BJ (cell line): Measurements from ENCODE around the gene NANOS1. TPM values are rescaled to one million over a fixed set of nuclear protein-coding genes. Genes with fewer than 3 reads are reported as not detected.

ENCODE experiments used
- CTCF ChIA-PET: fragments of 350-600 bp; formaldehyde crosslinking; extraction: SDS; loops from one replicate; lab custom pipeline; 2021; ENCODE audit warnings: antibody characterized with exemption, inconsistent platforms; lab: Yijun Ruan, JAX
- POLR2A ChIA-PET: fragments of 300-600 bp; sonication (Branson Sonifier 250); formaldehyde crosslinking; extraction: SDS; loops from one replicate; lab custom pipeline; 2021; ENCODE audit warnings: antibody characterized with exemption; lab: Charles Lee
- DNase-seq: peaks from one replicate; pipeline ENCODE4 v3.0.0-alpha.2; 2011; ENCODE audit warnings: low read depth
- H3K27me3 ChIP-seq: 2 replicates; pipeline ENCODE4 v1.6.0; 2011; ENCODE audit warnings: low read length; ENCODE audit not compliant: control insufficient read depth, insufficient read depth
- H3K36me3 ChIP-seq: 2 replicates; pipeline ENCODE4 v1.5.1; 2011; ENCODE audit warnings: low read length; ENCODE audit not compliant: control insufficient read depth, insufficient read depth
- H3K4me3 ChIP-seq: 2 replicates; pipeline ENCODE4 v1.5.1; 2011; ENCODE audit warnings: low read depth, mild to moderate bottlenecking, control low read depth, low read length
- polyA plus RNA-seq: library from polyadenylated mRNA; depleted of rRNA; stranded (reverse); fragments of >200 nt; gene quantifications from 2 replicates; pipeline ENCODE4 v1.2.3, GENCODE V29; 2011
- TF ChIP-seq, protein P1 (sequence below): IDR thresholded peaks from 2 replicates; pipeline ENCODE4 v1.5.1; 2011; ENCODE audit warnings: low read depth, mild to moderate bottlenecking, control low read depth, inconsistent platforms, low read length, moderate library complexity; ENCODE audit not compliant: insufficient read depth

Gene NANOS1
- polyA plus RNA-seq, 1 experiment = 0.39 TPM

DNA sequence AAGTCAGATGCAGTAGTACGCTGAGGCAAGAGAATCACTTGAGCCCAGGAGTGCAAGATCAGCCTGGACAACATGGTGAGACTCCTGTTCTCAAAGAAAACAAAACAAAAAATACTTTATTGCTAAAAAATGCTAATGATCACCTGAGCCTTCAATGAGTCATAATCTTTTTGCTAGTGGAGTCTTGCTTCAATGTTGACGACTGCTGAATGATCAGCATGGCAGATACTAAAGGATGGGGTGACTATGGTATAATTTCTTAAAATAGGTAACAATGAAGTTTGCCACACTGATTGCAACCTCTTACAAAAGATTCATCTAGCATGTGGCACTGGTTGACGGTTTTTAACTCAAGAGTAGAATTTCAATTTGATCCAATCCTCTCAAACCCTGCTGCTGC lies 22.3 kb downstream of the NANOS1 start:
- Histone ChIP-seq H3K4me3 (no peak overlapping the region), H3K36me3 (peaks cover 21% of the 10 kb centered on the region), H3K27me3 (no peaks in the 10 kb centered on the region)
- CTCF ChIA-PET = interaction anchor here (1.3 kb wide), 1 partner anchor 11 kb away, joined by 4 read pairs; no protein-coding TSS in a partner anchor
- POLR2A ChIA-PET = no interaction called here
- no peak for DNase-seq
- TF ChIP-seq, protein P1, sequence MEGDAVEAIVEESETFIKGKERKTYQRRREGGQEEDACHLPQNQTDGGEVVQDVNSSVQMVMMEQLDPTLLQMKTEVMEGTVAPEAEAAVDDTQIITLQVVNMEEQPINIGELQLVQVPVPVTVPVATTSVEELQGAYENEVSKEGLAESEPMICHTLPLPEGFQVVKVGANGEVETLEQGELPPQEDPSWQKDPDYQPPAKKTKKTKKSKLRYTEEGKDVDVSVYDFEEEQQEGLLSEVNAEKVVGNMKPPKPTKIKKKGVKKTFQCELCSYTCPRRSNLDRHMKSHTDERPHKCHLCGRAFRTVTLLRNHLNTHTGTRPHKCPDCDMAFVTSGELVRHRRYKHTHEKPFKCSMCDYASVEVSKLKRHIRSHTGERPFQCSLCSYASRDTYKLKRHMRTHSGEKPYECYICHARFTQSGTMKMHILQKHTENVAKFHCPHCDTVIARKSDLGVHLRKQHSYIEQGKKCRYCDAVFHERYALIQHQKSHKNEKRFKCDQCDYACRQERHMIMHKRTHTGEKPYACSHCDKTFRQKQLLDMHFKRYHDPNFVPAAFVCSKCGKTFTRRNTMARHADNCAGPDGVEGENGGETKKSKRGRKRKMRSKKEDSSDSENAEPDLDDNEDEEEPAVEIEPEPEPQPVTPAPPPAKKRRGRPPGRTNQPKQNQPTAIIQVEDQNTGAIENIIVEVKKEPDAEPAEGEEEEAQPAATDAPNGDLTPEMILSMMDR = no peak

GRCh38 chr10:119055472-119055871 lies 26.0 kb downstream of the NANOS1 start:
- no peak overlapping the region for H3K4me3 ChIP-seq
- CTCF ChIA-PET = no interaction called here
- peaks cover 24% of the 10 kb centered on the region for H3K36me3 ChIP-seq
- no peak for DNase-seq
- no peaks in the 10 kb centered on the region for H3K27me3 ChIP-seq
- TF ChIP-seq, protein P1 = no peak
- POLR2A ChIA-PET = no interaction called here

DNA sequence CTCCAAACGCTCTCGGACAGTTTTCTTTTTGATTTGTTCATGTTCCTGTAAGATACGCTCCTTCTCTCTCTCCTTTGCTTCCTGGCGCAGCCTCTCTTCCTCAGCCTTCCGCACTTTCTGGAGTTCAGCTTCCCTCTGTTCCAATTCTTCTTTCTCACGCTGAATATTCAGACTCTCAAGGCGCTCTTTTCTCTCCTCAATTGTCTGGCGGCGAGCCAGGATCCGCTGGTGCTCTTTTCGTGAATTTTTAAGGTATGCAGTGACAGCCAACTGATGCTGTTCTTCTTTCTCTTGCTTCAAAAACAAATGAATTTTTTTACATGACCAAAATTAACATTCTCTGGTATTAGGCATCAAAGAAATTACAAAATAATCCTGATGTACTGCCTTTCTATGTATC lies 28.5 kb downstream of the NANOS1 start:
- Histone ChIP-seq H3K27me3 (no peaks in the 10 kb centered on the region), H3K36me3 (peaks cover 22% of the 10 kb centered on the region), H3K4me3 (no peak overlapping the region)
- no peak for DNase-seq
- TF ChIP-seq, protein P1 = no peak
- ChIA-PET POLR2A (no interaction called here), CTCF (interaction anchor here (0.7 to 1.0 kb wide), 3 partner anchors 10 to 119 kb away, joined by 3 to 4 read pairs (median 4); no protein-coding TSS in a partner anchor)

- Histone ChIP-seq H3K4me3 (no peak overlapping the region), H3K27me3 (no peaks in the 10 kb centered on the region), H3K36me3 (peaks cover 19% of the 10 kb centered on the region)
- POLR2A ChIA-PET = no interaction called here
- TF ChIP-seq, protein P1 = no peak
- CTCF ChIA-PET = interaction anchor here (1.0 kb wide), 1 partner anchor 139 kb away, joined by 3 read pairs; no protein-coding TSS in a partner anchor
- no peak for DNase-seq
These were observed 30.0 kb downstream of the NANOS1 start for GRCh38 chr10:119059557-119059956.

- H3K27me3 ChIP-seq = no peaks in the 10 kb centered on the region
- POLR2A ChIA-PET = no interaction called here
- H3K36me3 ChIP-seq = peaks cover 18% of the 10 kb centered on the region
- TF ChIP-seq, protein P1 = no peak
- no peak for DNase-seq
- CTCF ChIA-PET = no interaction called here
- no peak overlapping the region for H3K4me3 ChIP-seq
These were observed 30.6 kb downstream of the NANOS1 start for GRCh38 chr10:119060107-119060506.
